ENCODE results near the gene SNAPIN. TPM values are rescaled to one million over a fixed set of nuclear protein-coding genes. Genes with fewer than 3 reads are reported as not detected.
A peak's percentile ranks its signal among the peaks of the same experiment; 100 is the strongest.

Gene SNAPIN
- 10 to 100 TPM; 39.9 to 61.2 (median 51.1) TPM for total RNA-seq

DNA sequence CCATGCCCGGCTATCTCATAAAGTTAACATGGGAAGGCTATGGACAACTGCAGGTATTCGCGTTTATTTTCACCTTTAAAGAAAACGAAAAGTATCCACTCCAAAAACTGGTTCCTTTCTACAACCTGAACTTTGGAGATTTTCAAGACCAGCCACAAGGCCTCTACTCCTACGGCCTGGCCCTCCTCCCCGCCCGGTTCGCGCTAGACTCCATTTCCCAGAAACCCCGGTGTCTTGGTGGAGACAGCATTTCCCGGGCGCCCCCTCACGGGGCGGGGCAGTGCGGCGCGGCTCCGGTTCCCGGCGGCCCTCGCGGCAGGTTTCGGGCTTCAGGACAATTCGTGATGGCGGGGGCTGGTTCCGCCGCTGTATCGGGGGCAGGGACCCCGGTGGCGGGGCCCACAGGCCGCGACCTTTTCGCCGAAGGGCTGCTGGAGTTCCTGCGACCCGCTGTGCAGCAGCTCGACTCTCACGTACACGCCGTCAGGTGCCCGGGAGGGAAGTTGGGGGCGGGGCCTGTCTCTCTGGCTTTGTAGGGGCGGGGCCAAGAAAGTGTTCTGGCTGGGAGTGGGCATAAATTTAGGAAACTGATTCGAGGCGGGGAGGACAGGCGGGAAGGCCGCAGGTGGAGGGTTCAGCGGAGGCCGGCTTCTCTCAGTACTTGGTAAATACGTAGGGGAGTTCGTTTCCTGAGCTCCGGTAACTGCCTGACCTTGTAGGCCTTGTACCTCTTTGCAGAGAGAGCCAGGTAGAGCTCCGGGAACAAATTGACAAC lies at the start of gene SNAPIN:
SNAPIN (plus strand) TSS at position 304 of the 775 bp plus-strand sequence; CDS start at position 345, 41 bp downstream.
- peak; percentile 59 for DNase-seq
- TF ChIP-seq POLR2A (IDR thresholded peaks at IDR 0.05) = peak in 2 of 4 donors; percentile 41 to 63
- TF ChIP-seq, protein P1, sequence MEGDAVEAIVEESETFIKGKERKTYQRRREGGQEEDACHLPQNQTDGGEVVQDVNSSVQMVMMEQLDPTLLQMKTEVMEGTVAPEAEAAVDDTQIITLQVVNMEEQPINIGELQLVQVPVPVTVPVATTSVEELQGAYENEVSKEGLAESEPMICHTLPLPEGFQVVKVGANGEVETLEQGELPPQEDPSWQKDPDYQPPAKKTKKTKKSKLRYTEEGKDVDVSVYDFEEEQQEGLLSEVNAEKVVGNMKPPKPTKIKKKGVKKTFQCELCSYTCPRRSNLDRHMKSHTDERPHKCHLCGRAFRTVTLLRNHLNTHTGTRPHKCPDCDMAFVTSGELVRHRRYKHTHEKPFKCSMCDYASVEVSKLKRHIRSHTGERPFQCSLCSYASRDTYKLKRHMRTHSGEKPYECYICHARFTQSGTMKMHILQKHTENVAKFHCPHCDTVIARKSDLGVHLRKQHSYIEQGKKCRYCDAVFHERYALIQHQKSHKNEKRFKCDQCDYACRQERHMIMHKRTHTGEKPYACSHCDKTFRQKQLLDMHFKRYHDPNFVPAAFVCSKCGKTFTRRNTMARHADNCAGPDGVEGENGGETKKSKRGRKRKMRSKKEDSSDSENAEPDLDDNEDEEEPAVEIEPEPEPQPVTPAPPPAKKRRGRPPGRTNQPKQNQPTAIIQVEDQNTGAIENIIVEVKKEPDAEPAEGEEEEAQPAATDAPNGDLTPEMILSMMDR (IDR thresholded peaks at IDR 0.05) = peak in 4 of 6 experiments; percentile 13 to 26 (median 16)
- Histone ChIP-seq H3K27me3 (no peaks in the 10 kb centered on the region), H3K9me3 (no peaks in the 10 kb centered on the region), H3K4me1 (peaks cover 11 to 22% (median 11%) of the 10 kb centered on the region in 3 donors), H3K27ac (peak within 1 kb of the TSS; percentile 91 to 99 (median 98)), H3K36me3 (peaks cover 10 to 38% (median 28%) of the 10 kb centered on the region in 3 donors), H3K4me3 (peak within 1 kb of the TSS; percentile 61 to 88 (median 80))
- 4 to 5% methylated on average over 17 of the region's 53 CpGs for WGBS, 2 donors
- intact Hi-C loops (cut with DNase I) = no loop called here

DNA sequence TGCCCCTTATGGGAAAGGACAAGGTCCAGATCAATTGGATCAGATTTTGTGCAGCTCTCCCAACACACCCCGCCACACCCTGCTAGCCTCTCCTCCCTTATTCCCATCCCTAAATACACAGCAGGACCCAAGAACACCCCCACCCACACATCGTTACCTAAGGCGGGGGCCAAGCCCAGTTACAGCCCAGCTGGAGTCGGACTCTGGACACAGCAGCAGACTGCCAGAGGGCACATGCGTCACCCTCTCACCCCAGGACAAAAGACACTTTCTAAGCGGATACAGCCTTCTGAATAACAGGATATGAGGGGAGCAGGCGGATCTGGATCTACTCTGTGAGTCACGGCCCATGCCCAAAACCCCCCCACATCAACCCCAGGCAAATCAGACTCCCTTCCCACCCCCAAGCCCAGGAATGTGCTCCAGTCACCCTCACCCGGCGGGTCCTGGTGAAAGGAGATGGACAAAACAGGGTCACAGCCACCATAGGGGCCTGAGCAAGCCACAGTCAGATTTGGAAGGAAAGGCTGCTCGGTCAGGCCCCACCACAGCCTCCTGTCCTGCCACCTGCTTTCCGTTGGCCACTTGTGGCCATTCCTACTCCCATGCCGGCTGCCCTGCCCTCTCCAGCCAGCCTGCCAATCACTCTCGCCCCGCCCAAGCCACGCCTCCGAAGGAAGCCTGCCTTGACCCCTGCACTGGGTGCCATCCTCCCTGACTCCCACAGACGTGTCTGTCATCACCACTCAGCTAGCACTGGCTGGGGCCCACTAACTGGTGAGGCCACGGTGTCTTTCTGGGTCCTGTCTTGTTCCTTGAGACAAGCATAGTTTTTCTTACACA lies 49.5 kb upstream of the SNAPIN start:
- WGBS, 2 donors = 24 to 45% methylated on average over 11 of the region's 19 CpGs
- Histone ChIP-seq H3K4me3 (peak overlapping the region; percentile 54 to 76 (median 66)), H3K27ac (peak overlapping the region; percentile 92 to 96 (median 94)), H3K4me1 (peaks cover 30 to 70% (median 41%) of the 10 kb centered on the region in 3 donors), H3K9me3 (no peaks in the 10 kb centered on the region), H3K27me3 (no peaks in the 10 kb centered on the region), H3K36me3 (peaks cover 14 to 42% (median 20%) of the 10 kb centered on the region in 3 donors)
- TF ChIP-seq, protein P1 (IDR thresholded peaks at IDR 0.05) = no peak
- TF ChIP-seq POLR2A (IDR thresholded peaks at IDR 0.05) = peak in 2 of 4 donors; percentile 48 to 55
- DNase-seq = no peak
- intact Hi-C loops (cut with DNase I) = no loop called here

DNA sequence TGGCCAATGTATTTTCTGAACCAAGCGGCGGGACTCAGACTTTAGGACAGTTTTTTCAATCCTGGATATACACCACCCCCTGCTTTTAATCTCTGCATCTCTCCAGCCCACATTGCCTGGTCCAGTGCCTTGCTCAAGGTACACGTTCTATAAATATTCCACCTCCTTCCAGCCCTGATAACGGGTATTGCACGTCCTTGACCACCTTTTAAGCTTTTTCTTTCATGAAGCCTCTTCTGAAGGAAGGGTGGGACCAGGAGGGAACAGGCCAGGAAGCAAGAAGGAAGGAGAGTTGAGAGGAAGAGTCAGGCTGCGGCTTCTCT lies 49.0 kb upstream of the SNAPIN start:
- H3K27ac ChIP-seq = peak overlapping the region; percentile 92 to 96 (median 94)
- DNase-seq = no peak
- no peaks in the 10 kb centered on the region for H3K27me3 ChIP-seq
- no peak for TF ChIP-seq POLR2A (IDR thresholded peaks at IDR 0.05)
- TF ChIP-seq, protein P1 (IDR thresholded peaks at IDR 0.05) = no peak
- peaks cover 14 to 37% (median 20%) of the 10 kb centered on the region in 3 donors for H3K36me3 ChIP-seq
- H3K9me3 ChIP-seq = no peaks in the 10 kb centered on the region
- intact Hi-C loops (cut with DNase I) = no loop called here
- H3K4me3 ChIP-seq = peak overlapping the region; percentile 54 to 76 (median 66)
- peaks cover 30 to 76% (median 46%) of the 10 kb centered on the region in 3 donors for H3K4me1 ChIP-seq
- WGBS, 2 donors = 23 to 43% methylated on average over 6 of the region's 6 CpGs

DNA sequence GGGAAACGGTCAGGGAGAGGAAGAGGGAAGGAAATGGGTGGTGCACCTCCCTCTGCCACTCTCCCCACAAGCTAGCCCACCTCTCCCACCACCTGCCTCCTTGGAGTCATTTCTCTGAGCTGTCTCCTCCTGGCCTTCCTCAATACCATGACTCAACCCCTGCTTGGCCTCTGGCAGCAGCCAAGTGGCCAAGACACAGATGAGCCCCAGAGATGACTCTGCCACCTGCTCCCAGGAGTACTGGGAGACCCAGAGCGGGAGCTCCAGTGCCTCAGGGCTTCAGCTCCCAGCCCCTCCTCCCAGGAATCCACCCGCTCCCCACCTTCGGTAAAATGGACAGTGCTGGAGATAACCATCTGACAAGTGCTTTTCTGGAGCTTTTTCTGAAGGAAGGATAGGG lies 48.2 kb upstream of the SNAPIN start:
- Histone ChIP-seq H3K4me1 (peaks cover 30 to 84% (median 46%) of the 10 kb centered on the region in 3 donors), H3K36me3 (peaks cover 14 to 30% (median 20%) of the 10 kb centered on the region in 3 donors), H3K27me3 (no peaks in the 10 kb centered on the region), H3K9me3 (no peaks in the 10 kb centered on the region), H3K4me3 (peak overlapping the region; percentile 54 to 76 (median 66)), H3K27ac (peak overlapping the region; percentile 92 to 96 (median 94))
- WGBS, 2 donors = 0 to 38% methylated on average over 1 of the region's 4 CpGs
- no peak for TF ChIP-seq POLR2A (IDR thresholded peaks at IDR 0.05)
- TF ChIP-seq, protein P1 (IDR thresholded peaks at IDR 0.05) = no peak
- no peak for DNase-seq
- intact Hi-C loops (cut with DNase I) = loop anchor here (5.0 kb wide), 1 partner anchor 33 kb away; no protein-coding TSS in a partner anchor

Measured in esophagus squamous epithelium (tissue), 5 donors.